Embryonic facial prominence (tissue), 1 donor: Measurements from ENCODE around the gene C1orf159.
"Not testable (repeated sequence)": the region's sequence is repeated elsewhere in the genome, so short reads cannot be mapped to it uniquely, and the experiment has no call there.

Experiments
- DNase-seq: peaks from one replicate; pipeline ENCODE4 v3.0.0-alpha.2; 2016; ENCODE audit errors: extremely low spot score

Gene C1orf159

DNA sequence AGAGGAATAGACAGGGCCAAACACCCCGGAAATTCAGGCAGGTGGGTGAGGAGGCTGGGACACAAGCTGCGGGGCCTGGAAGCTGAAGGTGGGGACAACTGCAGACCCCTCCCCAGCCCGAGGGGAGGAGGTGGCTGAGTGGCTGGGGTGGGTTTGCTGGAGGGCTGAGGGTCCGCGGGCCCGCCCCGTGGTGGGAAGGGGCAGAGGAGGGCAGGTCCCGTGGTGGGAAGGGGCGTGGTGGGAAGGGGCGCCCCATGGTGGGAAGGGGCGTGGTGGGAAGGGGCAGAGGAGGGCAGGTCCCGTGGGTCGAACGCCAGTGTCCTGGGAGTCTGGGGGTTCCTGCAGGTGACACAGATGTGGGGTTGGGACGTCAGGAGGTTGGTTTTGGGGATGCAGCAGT is 33.5 kb upstream of the C1orf159 start:
- no peak for DNase-seq

DNA sequence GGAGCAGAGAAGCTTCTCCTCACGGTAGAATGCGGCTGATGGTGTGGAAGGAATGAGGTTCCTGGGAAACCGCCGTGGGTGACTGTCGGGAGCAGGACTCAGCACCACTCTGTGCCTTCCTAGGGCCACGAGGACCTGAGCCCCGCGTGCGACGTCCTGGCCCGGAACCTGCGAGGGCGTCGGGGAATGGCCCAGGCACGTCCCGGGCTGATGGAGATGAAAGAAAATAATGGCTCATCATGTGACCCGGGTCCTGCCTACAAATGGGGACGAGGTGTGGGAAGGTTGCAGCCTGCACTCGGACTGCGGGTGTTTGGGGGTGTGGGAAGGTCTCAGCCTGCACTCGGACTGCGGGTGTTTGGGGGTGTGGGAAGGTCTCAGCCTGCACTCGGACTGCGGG is 32.7 kb upstream of the C1orf159 start:
- DNase-seq, result no peak

DNA sequence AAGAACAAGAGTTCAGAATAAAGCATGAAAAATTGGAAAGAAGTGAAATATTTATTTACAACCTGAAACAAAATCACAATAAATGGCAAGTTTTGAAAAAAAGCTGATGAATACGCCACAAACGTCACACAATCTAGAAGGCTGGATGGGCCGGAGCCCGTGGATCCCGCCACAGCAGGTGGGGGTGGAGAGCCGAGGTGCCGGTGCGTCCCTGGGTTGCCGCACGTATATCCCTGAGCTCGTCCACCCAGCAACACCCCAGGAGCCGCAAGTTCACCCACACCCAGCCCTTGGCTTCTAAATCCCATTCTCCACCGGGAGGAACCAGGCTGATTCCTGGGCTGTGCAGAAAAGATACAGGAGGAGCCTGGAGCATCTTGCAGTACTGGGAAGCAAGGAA is 32.2 kb upstream of the C1orf159 start:
- DNase-seq, result no peak

DNA sequence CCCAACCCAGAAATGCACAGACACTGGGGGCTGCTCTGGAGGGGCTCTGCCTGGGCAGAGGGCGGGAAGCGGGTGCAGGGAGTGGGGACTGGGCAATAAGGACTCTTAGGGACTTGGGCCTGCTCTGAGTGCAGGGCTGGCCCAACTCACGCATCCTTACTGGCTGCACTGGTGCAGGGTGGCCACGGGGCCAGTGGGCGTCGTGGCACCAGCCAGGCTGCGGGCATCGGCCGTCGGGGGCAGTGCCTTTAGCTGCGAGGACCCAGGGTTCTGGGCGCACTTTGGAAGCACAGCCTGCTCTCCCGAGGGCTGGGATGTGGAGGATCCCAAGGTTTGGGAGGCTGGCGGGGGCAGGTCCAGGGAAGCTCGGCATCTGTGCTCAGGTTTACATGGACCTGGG is 30.7 kb upstream of the C1orf159 start:
- DNase-seq, result no peak

DNA sequence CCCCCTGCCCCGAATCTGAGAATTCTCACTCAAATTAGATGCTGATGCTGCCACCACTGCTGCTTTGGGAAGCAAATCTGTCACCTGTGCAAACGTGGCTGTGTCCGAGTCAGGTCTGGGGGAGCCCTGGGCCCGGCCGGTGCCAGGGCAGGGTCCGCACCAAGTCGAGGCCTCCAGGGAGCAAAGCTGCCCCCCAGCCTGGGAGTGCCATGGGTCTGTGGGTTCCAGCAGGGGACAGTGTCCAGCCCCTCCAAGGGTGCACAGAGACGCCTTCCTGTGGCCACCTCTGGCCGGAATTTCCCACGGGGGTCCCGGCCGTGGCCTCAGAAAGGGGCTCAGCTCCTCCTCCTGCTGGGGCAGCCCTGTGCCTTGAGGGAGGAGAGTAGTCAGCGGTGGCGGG is 30.1 kb upstream of the C1orf159 start:
- no peak for DNase-seq

DNA sequence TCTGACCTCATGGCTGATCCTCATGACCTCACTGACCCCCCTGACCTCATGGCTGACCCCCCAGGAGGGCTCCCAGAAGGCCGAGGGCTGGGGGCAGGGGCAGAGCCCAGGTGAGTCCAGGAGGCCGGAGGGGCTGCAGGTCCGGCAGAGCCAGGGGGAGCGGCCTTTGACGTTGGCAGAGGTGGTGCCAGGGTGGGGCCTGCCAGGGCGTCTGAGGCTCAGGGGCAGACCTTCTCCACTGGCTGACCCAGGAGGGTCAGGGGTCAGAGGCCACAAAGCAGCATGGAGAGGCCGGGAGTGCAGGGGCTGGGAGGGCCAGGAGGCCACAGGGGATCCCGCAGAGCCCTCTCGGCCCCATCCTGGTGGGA is 29.6 kb upstream of the C1orf159 start:
- DNase-seq, result no peak

DNA sequence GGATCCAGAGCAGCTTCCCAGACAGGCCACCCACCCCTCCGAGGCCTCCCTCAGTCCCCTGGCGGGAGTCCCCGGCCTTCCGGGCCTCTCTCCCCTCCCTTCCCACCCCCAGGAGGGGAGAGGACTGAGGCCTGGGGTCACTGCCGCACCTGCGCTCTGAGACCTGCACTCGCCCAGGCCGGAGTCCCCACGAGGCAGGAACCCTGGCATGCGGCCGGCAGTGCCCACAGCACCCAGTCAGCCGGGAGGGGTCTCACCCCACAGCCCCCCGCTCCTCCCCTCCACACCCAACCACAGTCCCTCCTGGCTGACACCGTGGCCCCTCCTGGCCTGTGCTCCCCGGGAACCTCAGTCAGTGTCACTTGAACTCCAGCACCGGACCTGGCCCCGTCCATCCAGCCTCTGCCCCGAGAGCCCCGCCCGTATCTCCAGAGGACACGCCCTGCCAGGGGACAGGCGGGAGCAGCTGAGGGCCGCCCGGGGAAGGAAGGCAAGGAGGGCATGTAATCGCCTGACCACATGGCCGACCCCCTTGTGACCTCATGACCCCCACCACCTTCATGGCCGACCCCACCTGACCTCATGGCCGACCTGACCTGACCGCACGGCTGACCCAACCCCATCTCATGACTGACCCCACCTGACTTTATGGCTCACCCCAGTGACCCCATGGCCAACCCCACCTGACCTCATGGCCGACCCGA is 29.1 kb upstream of the C1orf159 start:
- no peak for DNase-seq

DNA sequence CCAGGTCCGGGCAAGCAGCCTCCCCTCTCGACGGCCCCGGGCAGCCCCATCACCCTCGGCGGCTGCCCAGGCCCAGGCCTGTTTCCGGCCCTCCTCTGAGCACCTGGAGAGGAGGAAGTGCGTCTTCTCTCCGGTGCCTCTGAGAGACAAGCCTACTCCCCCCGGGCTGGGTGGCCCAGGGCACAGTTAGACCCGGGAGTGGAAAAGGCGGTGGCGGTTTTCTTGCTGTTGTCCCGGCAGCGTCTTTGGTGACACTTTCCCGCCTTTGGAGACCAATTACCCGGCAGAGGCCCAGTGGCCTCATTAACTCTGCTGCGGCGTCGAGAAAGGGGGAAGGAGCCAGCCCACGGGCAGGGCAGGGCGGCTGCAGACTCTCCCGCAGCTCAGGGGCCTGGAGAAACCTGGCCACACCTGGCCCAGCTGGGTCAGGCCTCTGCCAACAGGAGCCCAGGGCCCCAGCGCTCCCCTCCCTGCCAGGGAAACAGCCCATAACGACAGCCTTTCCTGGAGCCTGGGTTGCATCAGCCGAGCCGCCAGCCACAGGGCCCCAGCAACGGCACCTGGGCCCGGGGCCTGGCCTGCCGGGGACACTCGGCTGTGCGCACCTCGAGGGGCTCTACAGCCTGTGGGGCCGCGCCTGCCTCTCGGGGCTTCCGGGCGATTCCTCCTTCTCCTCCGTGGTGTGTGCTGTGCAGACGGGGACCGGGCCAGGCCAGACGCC is 28.4 kb upstream of the C1orf159 start:
- no peak for DNase-seq

DNA sequence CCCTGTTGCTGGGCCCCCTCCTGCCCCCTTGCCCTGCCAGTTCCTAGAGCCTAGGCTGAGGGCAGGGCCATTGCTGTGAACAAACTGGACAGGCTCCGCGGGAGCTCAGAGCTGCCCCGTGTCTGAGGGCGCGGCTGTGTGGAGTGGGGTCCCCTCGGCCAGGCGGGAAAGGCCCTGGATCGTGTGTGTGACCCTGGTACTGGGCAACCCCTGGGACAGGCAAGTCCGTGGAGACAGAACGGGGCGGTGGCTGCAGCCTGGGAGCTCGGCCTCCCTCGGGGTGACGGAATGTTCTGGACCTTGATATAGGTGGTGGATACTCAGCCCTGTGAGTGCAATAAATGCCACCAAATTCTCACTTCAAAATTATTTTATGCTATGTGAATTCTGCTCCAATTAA is 27.7 kb upstream of the C1orf159 start:
- no peak for DNase-seq

DNA sequence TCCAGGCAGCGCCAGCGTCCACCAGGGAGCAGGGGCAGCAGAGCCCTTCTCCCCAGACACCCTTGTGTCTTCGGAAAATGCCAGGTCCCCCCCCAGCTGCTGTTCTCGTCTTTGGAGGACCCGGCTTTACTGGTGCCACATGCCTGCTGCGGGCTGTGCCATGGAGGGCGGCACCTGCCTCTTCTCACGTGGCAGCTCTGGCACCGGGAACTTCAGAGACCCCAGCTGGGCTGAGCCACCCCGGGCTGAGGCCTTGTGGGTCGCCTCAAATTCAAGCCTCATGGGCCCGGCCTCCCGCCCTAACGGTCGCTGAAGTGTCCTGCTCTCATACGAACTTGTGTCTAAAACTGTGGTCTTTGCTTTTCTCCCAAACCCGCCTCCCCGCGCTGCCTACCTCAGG is 27.0 kb upstream of the C1orf159 start:
- DNase-seq, result no peak

DNA sequence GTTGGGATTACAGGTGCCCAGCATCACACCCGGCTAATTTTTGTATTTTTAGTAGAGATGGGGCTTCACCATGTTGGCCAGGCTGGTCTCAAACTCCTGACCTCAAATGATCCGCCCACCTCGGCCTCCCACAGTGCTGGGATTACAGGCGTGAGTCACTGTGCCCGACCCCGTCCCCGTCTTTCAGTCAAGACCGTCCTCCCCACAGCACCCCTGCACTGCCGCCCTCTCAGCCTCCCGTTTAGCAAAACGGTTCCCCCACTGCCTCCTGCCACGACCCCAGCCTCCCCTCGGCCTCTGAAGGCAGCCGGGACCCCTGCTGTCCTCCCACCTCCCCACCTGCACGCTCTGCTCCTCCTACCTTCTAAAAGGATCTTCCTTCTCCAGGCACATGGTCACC is 26.5 kb upstream of the C1orf159 start:
- DNase-seq, result not testable (repeated sequence)

DNA sequence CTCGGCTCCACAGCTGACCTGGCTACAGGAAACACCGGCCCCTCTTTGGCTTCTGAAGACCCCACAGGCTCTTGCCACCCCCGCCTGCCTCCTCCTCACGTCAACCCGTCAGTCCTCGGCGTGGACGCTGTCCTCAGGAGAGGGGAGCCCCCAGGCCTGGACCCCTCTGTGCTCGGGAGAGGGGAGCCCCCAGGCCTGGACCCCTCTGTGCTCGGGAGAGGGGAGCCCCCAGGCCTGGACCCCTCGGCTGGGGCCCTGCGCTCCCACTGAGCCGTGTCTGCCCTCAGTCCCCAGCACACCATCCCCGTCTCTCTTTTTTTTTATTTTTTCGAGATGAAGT is 26.0 kb upstream of the C1orf159 start:
- no peak for DNase-seq

DNA sequence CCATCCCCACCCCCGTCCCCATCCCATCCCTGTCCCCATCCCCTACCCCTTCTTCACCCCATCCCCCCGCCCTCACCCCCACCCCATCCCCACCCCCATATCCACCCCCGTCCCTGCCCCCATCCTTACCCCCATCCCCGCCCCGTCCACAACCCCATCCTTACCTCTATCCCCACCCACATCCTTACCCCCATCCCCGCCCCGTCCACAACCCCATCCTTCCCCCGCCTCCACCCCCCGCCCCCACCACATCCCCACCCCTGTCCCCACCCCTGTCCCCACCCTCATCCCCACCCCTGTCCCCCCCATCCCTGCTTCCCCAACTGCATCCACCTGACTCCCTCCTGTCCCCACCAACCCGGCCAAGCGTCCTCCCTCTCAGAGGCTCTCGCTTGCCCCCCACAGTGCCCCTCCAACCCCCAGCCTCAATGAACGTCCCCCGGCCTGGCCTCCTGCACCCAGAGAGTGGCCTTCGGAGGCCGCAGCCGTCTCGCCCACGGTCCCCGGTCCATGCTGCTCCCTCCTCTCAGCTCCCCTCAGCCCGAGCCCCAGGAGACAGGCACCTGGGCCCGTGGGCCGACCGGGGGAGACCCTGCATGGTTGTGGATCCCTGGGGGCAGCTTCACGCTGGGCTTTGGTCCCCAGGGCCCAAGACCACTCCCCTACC is 25.5 kb upstream of the C1orf159 start:
- no peak for DNase-seq

DNA sequence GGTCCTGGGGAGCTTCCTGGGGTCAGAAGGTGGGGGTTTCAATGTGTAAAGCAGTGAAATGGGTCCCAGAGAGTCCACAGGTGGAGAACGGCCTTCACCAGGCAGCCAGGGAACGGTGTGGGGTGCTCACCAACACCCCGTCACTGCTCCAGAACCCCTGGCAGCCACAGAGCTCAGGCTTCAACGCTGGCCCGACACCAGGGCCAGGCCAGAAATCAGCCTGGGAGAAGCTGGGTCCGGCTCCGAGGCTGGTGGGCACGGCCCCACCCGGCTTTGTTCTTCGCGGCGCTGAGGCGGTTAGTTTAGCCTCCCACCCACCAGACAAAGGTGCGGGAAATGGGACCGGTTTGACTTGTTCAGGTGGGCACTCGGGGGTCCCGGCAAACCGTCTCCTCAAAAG is 24.8 kb upstream of the C1orf159 start:
- DNase-seq, result no peak

DNA sequence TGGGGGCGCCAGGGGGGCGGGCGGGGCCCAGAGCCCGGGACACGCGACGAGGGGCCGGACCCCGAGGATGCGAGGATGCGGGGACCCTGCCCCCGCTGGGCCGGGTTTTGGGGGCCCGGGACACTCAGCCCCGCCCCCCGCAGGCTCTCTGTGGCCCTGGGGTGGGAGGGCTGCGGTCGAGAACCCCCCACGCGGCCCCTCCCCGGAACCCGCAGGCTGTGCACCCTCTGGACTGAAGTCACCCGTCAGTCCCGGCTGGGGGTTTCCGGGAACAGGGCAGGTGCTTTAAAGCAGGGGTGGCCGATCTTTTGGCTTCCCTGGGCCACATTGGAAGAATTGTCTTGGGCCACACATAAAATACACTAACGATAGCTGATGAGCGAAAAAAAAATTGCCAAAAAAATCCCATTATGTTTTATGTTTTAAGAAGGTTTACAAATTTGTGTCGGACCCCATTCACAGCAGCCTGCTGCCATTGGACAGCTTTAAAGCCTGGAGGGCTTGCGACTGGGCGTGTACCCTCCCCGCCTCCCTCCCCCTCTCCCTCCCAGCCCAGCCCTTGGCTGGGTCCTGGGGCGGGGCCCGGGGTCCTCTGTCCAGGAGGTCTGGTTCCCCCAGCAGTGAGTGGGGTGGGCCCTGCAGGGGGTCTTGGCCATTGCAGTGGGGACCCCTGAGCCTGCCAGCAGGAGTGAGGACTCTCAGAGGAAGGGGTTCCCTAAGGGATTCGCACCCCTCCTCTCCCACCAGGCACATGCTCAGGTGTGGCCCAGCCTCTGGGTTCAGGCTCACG is 21.6 kb upstream of the C1orf159 start:
- no peak for DNase-seq

DNA sequence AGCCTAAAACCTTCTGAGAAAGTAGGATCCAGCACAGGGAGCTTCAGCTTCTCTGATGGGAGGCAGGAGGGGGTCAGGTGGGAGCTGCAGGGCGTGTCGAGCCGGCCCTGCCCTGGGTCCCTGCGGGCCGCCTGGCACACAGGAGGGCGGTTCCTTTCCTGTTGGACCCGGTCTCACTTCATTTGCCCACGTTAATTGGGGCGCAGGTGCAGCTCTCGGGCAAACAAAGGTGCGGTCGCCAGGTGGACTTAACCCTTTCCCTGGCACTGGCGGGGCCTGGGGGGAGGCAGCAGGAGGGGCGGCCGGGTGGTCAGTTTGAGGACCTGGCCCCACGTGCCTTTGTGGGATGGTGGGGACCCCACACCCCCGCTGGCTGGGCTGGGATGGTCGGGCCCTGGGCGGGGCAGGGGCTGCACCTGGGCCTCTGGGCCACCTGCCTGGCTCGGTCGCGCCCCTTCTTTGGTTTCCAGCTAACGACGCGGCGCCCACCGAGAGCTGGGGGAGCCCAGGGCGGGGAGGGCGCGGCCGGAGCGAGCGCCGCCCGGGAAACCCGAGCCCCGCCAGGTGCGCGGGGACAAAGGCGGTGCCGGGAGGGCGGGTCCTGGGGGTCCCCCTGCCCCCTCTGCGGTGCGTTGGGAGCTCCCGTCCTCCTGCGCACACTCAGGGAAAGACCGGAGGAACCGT is 20.8 kb upstream of the C1orf159 start:
- no peak for DNase-seq

DNA sequence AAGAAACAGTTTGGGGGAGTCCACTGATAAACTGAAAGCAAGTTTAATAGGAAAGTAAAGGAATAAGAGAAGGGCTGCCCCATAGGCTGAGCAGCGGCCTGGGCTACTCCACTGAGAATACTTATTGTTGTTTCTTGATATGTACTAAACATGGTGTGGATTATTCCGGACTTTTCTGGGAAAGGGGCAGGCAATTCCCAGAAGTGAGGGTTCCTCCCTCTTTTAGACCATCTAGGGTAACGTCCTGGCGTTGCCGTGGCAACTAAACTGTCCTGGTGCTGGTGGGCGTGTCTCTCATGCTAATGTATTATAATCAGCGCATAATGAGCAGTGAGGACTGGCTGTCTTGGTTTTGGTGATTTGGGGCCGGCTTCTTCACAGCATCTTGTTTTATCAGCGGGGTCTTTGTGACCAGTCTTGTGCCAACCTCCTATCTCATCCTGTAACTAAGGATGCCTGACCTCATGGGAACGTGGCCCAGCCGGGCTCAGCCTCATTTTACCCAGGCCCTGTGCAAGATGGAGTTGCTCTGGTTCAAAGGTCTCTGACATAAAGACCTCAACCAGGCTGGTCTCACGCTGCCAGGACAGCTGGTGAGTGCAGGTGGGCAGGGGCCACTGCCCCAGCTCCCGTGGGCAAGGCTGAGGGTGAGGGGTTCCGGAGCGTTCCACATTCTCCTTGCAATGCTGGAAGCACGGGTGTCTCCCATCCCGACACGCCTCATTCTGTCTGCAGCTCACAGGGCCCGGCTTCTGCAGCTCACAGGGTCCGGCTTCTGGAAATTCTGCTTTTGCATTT is 19.6 kb upstream of the C1orf159 start:
- no peak for DNase-seq

DNA sequence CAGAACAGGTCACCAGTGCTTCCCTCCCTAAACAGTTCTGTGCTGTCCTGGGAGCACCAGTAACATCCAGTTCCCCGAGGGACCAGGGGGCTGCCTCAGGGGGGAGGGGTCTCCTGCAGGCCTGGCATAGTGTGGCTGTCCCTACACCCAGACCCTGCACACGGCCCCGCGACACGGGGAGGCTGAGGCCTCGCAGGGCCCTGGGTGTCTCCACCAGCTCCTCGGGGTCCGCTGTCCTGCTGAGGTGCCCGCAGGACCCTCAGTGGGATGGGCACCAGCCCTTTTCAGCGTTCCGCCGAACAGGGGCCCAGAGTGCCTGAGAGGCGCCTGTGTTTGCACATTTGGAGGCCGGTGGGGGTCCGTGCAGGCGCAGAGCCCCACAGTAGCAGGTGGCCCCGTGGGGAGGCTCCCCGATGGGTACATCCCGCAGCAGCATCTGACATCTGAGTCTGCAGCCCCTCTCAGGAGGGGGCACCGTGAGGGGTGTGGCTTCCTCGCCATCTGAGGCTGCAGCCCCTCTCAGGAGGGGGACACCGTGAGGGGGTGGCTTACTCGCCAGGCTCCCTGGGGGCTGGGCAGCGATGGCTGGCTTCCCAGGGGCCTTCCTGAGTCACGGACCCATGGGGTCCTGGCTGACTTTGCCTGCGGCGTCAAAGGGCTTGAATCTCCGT is 18.5 kb upstream of the C1orf159 start:
- DNase-seq, result no peak

DNA sequence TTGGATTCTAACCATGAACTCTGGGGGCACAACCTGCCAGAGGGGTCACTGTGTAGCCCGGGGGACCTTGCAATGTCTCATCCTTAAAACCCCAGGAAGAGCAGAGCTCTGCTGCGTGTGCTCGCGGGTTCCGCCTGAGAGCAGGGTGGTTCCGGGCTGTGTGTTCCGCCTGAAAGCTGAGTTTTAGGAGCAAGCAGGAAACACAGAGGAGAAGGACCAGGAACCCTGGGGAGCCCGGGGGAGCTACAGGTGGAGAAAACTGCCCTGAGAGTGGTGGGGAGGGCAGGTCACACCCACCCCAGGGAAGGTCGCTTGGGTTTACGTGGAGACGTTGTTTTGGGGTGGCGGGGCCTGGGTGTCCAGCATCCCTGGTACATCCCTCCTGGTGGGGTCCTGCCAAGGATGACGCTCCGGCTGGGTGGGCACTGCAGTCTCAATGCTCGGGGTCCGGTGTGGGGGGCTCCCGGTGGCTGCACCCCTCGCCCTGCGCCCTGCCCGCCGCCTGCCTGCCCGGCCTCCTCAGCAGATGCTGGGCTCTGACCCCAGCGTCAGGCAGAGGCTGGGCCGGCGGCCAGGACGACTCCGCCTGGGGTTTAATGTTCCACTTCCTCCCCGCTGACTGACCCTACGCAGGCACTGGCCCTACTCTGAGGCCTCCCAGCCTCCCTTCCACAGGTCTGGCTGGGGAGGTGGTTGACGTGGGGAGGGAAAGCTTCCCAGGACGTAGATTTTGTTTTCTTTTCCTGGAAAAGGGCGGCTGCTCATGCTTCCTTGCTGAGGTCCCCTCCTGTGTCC is 17.3 kb upstream of the C1orf159 start:
- no peak for DNase-seq
